ENCODE measurements around the gene RIMBP3C.
"Not testable (repeated sequence)": the region's sequence is repeated elsewhere in the genome, so short reads cannot be mapped to it uniquely, and the experiment has no call there.

RIMBP3C gene

GRCh38 chr22:21526705-21527500 lies 24.4 kb downstream of the RIMBP3C start:
- FAIRE-seq; DNase-seq (ENCODE audit: insufficient read length): not testable (repeated sequence)

GRCh38 chr22:21516970-21517764 lies 34.1 kb downstream of the RIMBP3C start:
- DNase-seq (ENCODE audit: insufficient read length); FAIRE-seq: not testable (repeated sequence)

- FAIRE-seq; DNase-seq (ENCODE audit: insufficient read length): not testable (repeated sequence)
Observed at GRCh38 chr22:21516522-21516921, 34.7 kb downstream of the RIMBP3C start.

GRCh38 chr22:21515234-21515633 lies 36.0 kb downstream of the RIMBP3C start:
- not testable (repeated sequence) for FAIRE-seq

GRCh38 chr22:21514117-21514516 lies 37.1 kb downstream of the RIMBP3C start:
- not testable (repeated sequence) for FAIRE-seq; DNase-seq (ENCODE audit: insufficient read length)

More at GRCh38 chr22:21515234-21515633, 36.0 kb downstream of the RIMBP3C start:
- DNase-seq (ENCODE audit: insufficient read length), result not testable (repeated sequence)

GRCh38 chr22:21512022-21512421 lies 39.2 kb downstream of the RIMBP3C start:
- not testable (repeated sequence) for DNase-seq (ENCODE audit: insufficient read length); FAIRE-seq

GRCh38 chr22:21510397-21510796 lies 40.9 kb downstream of the RIMBP3C start:
- not testable (repeated sequence) for FAIRE-seq; DNase-seq (ENCODE audit: insufficient read length)

GRCh38 chr22:21499623-21500506 lies 51.4 kb downstream of the RIMBP3C start:
- DNase-seq (ENCODE audit: insufficient read length); FAIRE-seq: not testable (repeated sequence)

GRCh38 chr22:21498489-21498888 lies 52.8 kb downstream of the RIMBP3C start:
- FAIRE-seq; DNase-seq (ENCODE audit: insufficient read length): not testable (repeated sequence)

- not testable (repeated sequence) for FAIRE-seq; DNase-seq (ENCODE audit: insufficient read length)
Observed at GRCh38 chr22:21497984-21498383, 53.3 kb downstream of the RIMBP3C start.
